SK-N-SH (cell line): Measurements from ENCODE around the gene DYNLRB1.

Source experiments
- CTCF ChIP-seq: fragments of 200-600 bp; sonication (generic); IDR thresholded peaks from 2 replicates; pipeline ENCODE4 v1.6.1; 2017; ENCODE audit warnings: antibody characterized with exemption, mild to moderate bottlenecking, moderate library complexity
- GABPA ChIP-seq: IDR thresholded peaks from 2 replicates; pipeline ENCODE4 v1.4.0; 2012; ENCODE audit warnings: low read depth, mild to moderate bottlenecking
- JUND ChIP-seq: IDR thresholded peaks from 2 replicates; pipeline ENCODE4 v1.4.0; 2012
- MAX ChIP-seq: IDR thresholded peaks from 2 replicates; pipeline ENCODE4 v1.4.0; 2012; ENCODE audit warnings: low read depth
- MEF2A ChIP-seq: IDR thresholded peaks from 2 replicates; pipeline ENCODE4 v1.4.0; 2012; ENCODE audit warnings: low read depth, borderline replicate concordance
- POLR2AphosphoS5 ChIP-seq: IDR thresholded peaks from 2 replicates; pipeline ENCODE4 v1.6.1; 2012; ENCODE audit warnings: low read depth, low read length
- SIN3A ChIP-seq: IDR thresholded peaks from 2 replicates; pipeline ENCODE4 v1.6.1; 2012; ENCODE audit warnings: low read depth, mild to moderate bottlenecking, low read length, moderate library complexity, borderline replicate concordance
- TAF1 ChIP-seq: IDR thresholded peaks from 2 replicates; pipeline ENCODE4 v1.6.1; 2012; ENCODE audit warnings: low read depth, mild to moderate bottlenecking, low read length, moderate library complexity, borderline replicate concordance
- TEAD4 ChIP-seq: IDR thresholded peaks from 2 replicates; pipeline ENCODE4 v1.4.0; 2012; ENCODE audit warnings: mild to moderate bottlenecking, borderline replicate concordance; ENCODE audit not compliant: insufficient read depth
- USF1 ChIP-seq: IDR thresholded peaks from 2 replicates; pipeline ENCODE4 v1.4.0; 2012; ENCODE audit warnings: low read depth, borderline replicate concordance

GRCh38 chr20:34578521-34578920, 62.3 kb downstream of the DYNLRB1 start:
- TF ChIP-seq GABPA = no peak
- no peak for TF ChIP-seq TAF1
- no peak for TF ChIP-seq MEF2A
- TF ChIP-seq CTCF = no peak
- TF ChIP-seq POLR2AphosphoS5 = no peak
- no peak for TF ChIP-seq MAX
- no peak for TF ChIP-seq TEAD4
- no peak for TF ChIP-seq SIN3A
- no peak for TF ChIP-seq JUND
- TF ChIP-seq USF1 = no peak
